Stimulated activated memory B cell treated with anti-CD40 and anti-IgM and Interleukin-4, amounts not matched to agents 10 μg/mL and 1 μg/mL and 100 μg/mL, for 72 hours (primary cell): ENCODE measurements around the gene PIANP.
A peak's percentile ranks its signal among the peaks of the same experiment; 100 is the strongest.
"Not testable (repeated sequence)": the region's sequence is repeated elsewhere in the genome, so short reads cannot be mapped to it uniquely, and the experiment has no call there.

ENCODE experiments used
- ATAC-seq: fragments of 150-1000 bp; cut with Tn5 transposase; 2 replicates; pipeline ENCODE4 v1.10.0; 2021
- H3K27ac Mint-ChIP-seq: one replicate; pipeline ENCODE4 v1.8.0; 2022; ENCODE audit warnings: mild to moderate bottlenecking, mixed read lengths
- H3K27me3 Mint-ChIP-seq: one replicate; pipeline ENCODE4 v1.8.0; 2022; ENCODE audit warnings: mixed read lengths
- H3K36me3 Mint-ChIP-seq: one replicate; pipeline ENCODE4 v1.8.0; 2022; ENCODE audit warnings: mixed read lengths
- H3K4me1 Mint-ChIP-seq: one replicate; pipeline ENCODE4 v1.8.0; 2022; ENCODE audit warnings: mixed read lengths
- H3K4me3 Mint-ChIP-seq: one replicate; pipeline ENCODE4 v1.8.0; 2022; ENCODE audit warnings: mild to moderate bottlenecking, moderate library complexity, mixed read lengths
- H3K9me3 Mint-ChIP-seq: one replicate; pipeline ENCODE4 v1.8.0; 2022; ENCODE audit warnings: mixed read lengths

PIANP gene, protein sequence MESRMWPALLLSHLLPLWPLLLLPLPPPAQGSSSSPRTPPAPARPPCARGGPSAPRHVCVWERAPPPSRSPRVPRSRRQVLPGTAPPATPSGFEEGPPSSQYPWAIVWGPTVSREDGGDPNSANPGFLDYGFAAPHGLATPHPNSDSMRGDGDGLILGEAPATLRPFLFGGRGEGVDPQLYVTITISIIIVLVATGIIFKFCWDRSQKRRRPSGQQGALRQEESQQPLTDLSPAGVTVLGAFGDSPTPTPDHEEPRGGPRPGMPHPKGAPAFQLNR

GRCh38 chr12:6700646-6701051 is at the start of gene PIANP:
Gene PIANP, minus strand, starts transcription at chr12:6700815. Its CDS starts 2,754 bp downstream, at chr12:6698061.
- Mint-ChIP-seq H3K4me3 (peak within 1 kb of the TSS; percentile 73), H3K27ac (peak within 1 kb of the TSS; percentile 62), H3K27me3 (peaks cover 63% of the 10 kb centered on the region), H3K9me3 (peaks cover 3% of the 10 kb centered on the region), H3K36me3 (peaks cover 6% of the 10 kb centered on the region), H3K4me1 (peaks cover 46% of the 10 kb centered on the region)
- peak; percentile 3 for ATAC-seq

DNA sequence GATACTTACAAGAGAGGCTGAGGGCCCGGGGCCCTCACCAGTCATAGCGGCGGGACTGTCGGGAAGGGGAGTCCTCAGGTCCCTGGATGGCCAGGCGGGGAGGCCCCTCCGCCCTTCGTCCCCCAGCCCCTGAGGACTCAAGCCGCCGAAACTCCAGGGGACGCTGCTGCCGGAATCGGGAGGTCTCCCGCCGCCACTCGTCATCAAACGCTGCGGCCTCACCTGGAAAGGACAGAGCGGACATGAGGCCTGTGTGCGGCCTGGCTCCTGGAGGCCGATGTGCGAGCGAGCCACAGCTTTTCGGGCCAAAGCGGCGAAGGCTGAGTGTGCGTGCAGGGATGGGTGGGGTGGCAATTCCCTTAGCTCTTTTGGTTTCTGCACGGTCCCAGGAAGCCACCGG is 48.1 kb upstream of the PIANP start:
- Mint-ChIP-seq H3K9me3 (no peaks in the 10 kb centered on the region), H3K27me3 (no peaks in the 10 kb centered on the region), H3K36me3 (peaks cover 72% of the 10 kb centered on the region), H3K27ac (no peak overlapping the region), H3K4me1 (peaks cover 52% of the 10 kb centered on the region), H3K4me3 (no peak overlapping the region)
- no peak for ATAC-seq

DNA sequence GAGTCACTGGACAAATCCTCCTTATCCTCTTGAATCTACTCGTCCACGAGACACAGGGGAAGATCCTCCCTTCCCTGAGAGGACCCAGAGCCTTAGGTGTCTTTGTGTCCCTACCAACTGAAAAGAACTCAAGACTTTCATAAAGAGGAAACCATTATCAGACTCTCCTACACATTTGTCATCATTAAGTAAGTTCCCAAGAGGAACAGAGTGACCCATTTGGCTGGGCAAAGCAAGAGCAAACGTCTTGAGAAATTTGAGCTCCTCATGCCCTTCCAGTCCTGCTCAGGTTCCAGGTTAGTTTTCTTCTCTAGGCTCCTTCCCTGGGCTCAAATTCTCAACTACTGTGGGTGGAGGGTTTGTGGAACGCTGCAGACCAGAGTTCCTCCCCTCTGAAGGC is 46.6 kb upstream of the PIANP start:
- H3K36me3 Mint-ChIP-seq = peaks cover 72% of the 10 kb centered on the region
- H3K4me1 Mint-ChIP-seq = peaks cover 43% of the 10 kb centered on the region
- no peaks in the 10 kb centered on the region for H3K27me3 Mint-ChIP-seq
- no peak overlapping the region for H3K4me3 Mint-ChIP-seq
- peak overlapping the region; percentile 77 for H3K27ac Mint-ChIP-seq
- peaks cover 5% of the 10 kb centered on the region for H3K9me3 Mint-ChIP-seq
- ATAC-seq = no peak

DNA sequence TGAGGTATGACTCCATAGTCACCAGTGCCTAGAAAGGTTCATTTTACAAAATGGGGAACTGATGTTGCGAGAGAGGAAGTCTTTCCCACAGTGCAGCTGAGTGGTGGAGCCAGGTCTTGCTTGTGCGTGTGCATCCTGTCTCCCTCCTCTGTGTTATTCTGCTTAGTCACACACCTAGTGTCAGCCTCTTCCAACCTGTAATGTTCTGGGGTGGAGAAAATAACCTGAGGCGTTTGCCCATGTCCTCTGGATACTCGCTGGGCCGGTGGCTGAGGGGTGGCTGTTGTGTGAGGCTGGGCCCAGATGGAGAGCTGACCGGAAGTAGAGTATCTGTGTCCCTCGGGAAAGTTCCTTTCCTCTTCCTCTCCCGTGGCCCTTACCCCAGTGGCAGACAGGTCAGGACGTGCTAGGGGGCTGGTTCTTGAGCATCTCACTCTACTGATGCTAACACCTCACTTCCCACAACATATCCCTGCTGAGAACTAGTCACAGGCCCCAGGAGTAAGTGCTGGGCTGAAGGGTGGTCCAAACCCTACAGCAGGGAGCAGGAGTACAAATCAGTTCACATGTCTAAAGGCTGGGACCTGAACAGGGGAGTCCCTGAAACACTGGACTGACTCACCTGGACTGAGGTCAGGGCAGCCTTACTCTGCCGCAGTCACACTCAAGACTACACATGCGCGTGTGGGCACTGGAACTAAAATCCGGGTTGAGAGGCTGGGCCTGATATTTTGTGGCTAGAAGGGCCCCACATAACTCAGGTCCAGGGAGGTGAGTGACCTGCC is 45.3 kb upstream of the PIANP start:
- Mint-ChIP-seq H3K4me1 (peaks cover 34% of the 10 kb centered on the region), H3K27me3 (no peaks in the 10 kb centered on the region), H3K9me3 (peaks cover 5% of the 10 kb centered on the region), H3K36me3 (peaks cover 69% of the 10 kb centered on the region), H3K27ac (peak overlapping the region; percentile 77), H3K4me3 (no peak overlapping the region)
- peak; percentile 97 for ATAC-seq

- ATAC-seq, H3K27ac Mint-ChIP-seq, H3K4me3 Mint-ChIP-seq, H3K9me3 Mint-ChIP-seq, H3K27me3 Mint-ChIP-seq: not testable (repeated sequence)
- Mint-ChIP-seq H3K4me1 (peaks cover 30% of the 10 kb centered on the region), H3K36me3 (peaks cover 44% of the 10 kb centered on the region)
These were observed 42.7 kb upstream of the PIANP start for GRCh38 chr12:6743300-6743699.

GRCh38 chr12:6742834-6743233 is 42.2 kb upstream of the PIANP start:
- peaks cover 25% of the 10 kb centered on the region for H3K4me1 Mint-ChIP-seq
- H3K4me3 Mint-ChIP-seq = no peak overlapping the region
- peaks cover 39% of the 10 kb centered on the region for H3K36me3 Mint-ChIP-seq
- no peak for ATAC-seq
- H3K9me3 Mint-ChIP-seq = peaks cover 5% of the 10 kb centered on the region
- peak overlapping the region; percentile 18 for H3K27ac Mint-ChIP-seq
- no peaks in the 10 kb centered on the region for H3K27me3 Mint-ChIP-seq

DNA sequence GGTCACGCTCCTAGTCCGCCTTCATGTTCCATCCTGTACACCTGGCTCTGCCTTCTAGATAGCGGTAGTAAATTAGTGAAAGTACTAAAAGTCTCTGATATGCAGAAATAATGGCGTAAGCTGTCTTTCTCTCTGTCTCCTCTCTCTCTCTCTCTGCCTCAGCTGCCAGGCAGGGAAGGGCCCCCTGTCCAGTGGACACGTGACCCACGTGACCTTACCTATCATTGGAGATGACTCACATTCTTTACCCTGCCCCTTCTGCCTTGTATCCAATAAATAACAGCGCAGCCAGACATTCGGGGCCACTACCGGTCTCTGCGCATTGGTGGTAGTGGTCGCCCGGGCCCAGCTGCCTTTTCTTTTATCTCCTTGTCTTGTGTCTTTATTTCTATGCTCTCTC is 41.5 kb upstream of the PIANP start:
- H3K36me3 Mint-ChIP-seq = peaks cover 32% of the 10 kb centered on the region
- H3K27me3 Mint-ChIP-seq, H3K4me3 Mint-ChIP-seq: not testable (repeated sequence)

GRCh38 chr12:6736754-6737153 is 36.1 kb upstream of the PIANP start:
- no peak for ATAC-seq
- Mint-ChIP-seq H3K4me1 (peaks cover 6% of the 10 kb centered on the region), H3K27ac (no peak overlapping the region), H3K27me3 (no peaks in the 10 kb centered on the region), H3K4me3 (no peak overlapping the region), H3K36me3 (peaks cover 13% of the 10 kb centered on the region), H3K9me3 (no peaks in the 10 kb centered on the region)

More for the DNA sequence above, 41.5 kb upstream of the PIANP start:
- ATAC-seq, H3K9me3 Mint-ChIP-seq: not testable (repeated sequence)
- Mint-ChIP-seq H3K4me1 (peaks cover 18% of the 10 kb centered on the region), H3K27ac (peak overlapping the region; percentile 18)

GRCh38 chr12:6735448-6736191 is 35.0 kb upstream of the PIANP start:
- ATAC-seq = peak; percentile 57
- no peak overlapping the region for H3K27ac Mint-ChIP-seq
- H3K27me3 Mint-ChIP-seq = no peaks in the 10 kb centered on the region
- H3K4me3 Mint-ChIP-seq = no peak overlapping the region
- peaks cover 12% of the 10 kb centered on the region for H3K4me1 Mint-ChIP-seq
- H3K36me3 Mint-ChIP-seq = peaks cover 25% of the 10 kb centered on the region
- H3K9me3 Mint-ChIP-seq = no peaks in the 10 kb centered on the region

- no peak for ATAC-seq
- Mint-ChIP-seq H3K36me3 (peaks cover 33% of the 10 kb centered on the region), H3K4me1 (peaks cover 19% of the 10 kb centered on the region), H3K9me3 (no peaks in the 10 kb centered on the region), H3K27ac (no peak overlapping the region), H3K27me3 (no peaks in the 10 kb centered on the region), H3K4me3 (no peak overlapping the region)
These were observed 34.1 kb upstream of the PIANP start for GRCh38 chr12:6734506-6735387.

DNA sequence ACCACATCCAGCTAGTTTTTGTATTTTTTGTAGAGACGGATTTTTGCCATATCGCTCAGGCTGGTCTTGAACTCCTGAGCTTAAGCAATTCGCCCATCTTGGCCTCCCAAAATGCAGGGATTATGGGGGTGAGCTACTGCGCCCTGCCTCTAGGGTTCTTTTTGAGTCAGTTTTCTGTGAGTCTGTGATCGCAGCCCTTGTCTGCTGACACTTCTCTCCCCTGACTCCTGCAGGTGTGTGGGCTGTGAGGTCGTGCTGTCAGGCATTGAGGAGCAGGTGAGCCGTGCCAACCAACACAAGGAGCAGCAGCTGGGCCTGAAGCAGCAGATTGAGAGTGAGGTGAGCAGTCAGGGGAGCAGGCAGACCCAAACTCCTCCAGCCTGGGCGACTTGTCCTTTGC is 29.6 kb upstream of the PIANP start:
- Mint-ChIP-seq H3K36me3 (peaks cover 55% of the 10 kb centered on the region), H3K27ac (no peak overlapping the region), H3K9me3 (no peaks in the 10 kb centered on the region), H3K27me3 (no peaks in the 10 kb centered on the region), H3K4me1 (peaks cover 14% of the 10 kb centered on the region), H3K4me3 (no peak overlapping the region)
- ATAC-seq = no peak

DNA sequence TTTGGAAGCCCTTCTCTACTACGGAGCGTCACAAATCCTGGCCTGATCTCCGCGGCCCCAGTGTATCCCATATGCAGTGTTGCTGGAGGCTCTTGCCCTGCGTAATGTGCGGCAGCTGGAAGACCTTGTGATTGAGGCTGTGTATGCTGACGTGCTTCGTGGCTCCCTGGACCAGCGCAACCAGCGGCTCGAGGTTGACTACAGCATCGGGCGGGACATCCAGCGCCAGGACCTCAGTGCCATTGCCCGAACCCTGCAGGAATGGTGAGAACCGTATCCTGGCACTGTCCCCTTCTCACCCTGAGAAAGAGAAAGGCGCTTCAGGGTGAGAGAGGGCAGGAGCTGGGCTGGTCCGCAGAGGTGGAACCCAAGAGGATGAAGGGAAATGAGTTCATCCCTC is 28.6 kb upstream of the PIANP start:
- Mint-ChIP-seq H3K4me3 (no peak overlapping the region), H3K36me3 (peaks cover 55% of the 10 kb centered on the region), H3K9me3 (no peaks in the 10 kb centered on the region), H3K4me1 (peaks cover 20% of the 10 kb centered on the region), H3K27me3 (no peaks in the 10 kb centered on the region), H3K27ac (no peak overlapping the region)
- ATAC-seq = no peak

- Mint-ChIP-seq H3K4me1 (peaks cover 19% of the 10 kb centered on the region), H3K27me3 (no peaks in the 10 kb centered on the region), H3K36me3 (peaks cover 34% of the 10 kb centered on the region), H3K9me3 (peaks cover 3% of the 10 kb centered on the region), H3K27ac (no peak overlapping the region), H3K4me3 (peak overlapping the region; percentile 92)
- ATAC-seq = no peak
These were observed 24.7 kb upstream of the PIANP start for GRCh38 chr12:6725350-6725749.

DNA sequence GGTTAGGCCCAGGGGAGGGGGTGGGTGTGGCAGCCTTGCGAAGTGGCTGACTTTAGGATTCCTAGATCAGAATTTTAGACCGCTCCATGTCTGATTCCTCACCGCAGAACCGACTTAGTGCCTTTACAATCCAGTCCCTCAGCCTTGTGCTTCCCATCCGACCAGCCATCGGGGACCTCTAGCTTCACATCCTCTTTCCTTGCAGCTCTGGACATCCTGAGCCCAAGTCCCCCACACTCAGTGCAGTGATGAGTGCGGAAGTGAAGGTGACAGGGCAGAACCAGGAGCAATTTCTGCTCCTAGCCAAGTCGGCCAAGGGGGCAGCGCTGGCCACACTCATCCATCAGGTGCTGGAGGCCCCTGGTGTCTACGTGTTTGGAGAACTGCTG is 23.8 kb upstream of the PIANP start:
- peaks cover 24% of the 10 kb centered on the region for H3K36me3 Mint-ChIP-seq
- H3K4me3 Mint-ChIP-seq = peak overlapping the region; percentile 92
- H3K4me1 Mint-ChIP-seq = peaks cover 15% of the 10 kb centered on the region
- H3K27ac Mint-ChIP-seq = peak overlapping the region; percentile 90
- peaks cover 3% of the 10 kb centered on the region for H3K9me3 Mint-ChIP-seq
- no peaks in the 10 kb centered on the region for H3K27me3 Mint-ChIP-seq
- peak; percentile 58 for ATAC-seq
